Gastroesophageal sphincter (tissue), 4 donors: ENCODE results near the gene HMSD. TPM values are rescaled to one million over a fixed set of nuclear protein-coding genes. Genes with fewer than 3 reads are reported as not detected.

ENCODE experiments used
- ATAC-seq: fragments of 150-250 bp; one replicate; pipeline ENCODE4 v1.9.1; 2016; ENCODE audit warnings: mild to moderate bottlenecking, moderate library complexity
- H3K27ac ChIP-seq, 4 donors: fragments of 200-600 bp; sonication (generic) in 3 of 4; 1 replicate in 3 of 4; 2 replicates in 1 of 4; pipeline ENCODE4 v1.5.1; 2016 to 2019
- H3K27me3 ChIP-seq: fragments of 200-600 bp; sonication (generic); one replicate; pipeline ENCODE4 v1.5.1; 2019
- H3K36me3 ChIP-seq, 2 donors: fragments of 200-600 bp; sonication (generic); one replicate each; pipeline ENCODE4 v1.5.1; 2019; ENCODE audit warnings: control low read depth in 1 of 2
- H3K4me1 ChIP-seq, 3 donors: fragments of 200-600 bp; sonication (generic); 1 replicate in 2 of 3; 2 replicates in 1 of 3; pipeline ENCODE4 v1.5.1; 2016 to 2019; ENCODE audit warnings: control low read depth in 2 of 3
- H3K4me3 ChIP-seq, 2 donors: fragments of 200-600 bp; sonication (generic); one replicate each; pipeline ENCODE4 v1.5.1; 2019; ENCODE audit warnings: mild to moderate bottlenecking in 1 of 2, moderate library complexity in 1 of 2
- H3K9me3 ChIP-seq, 3 donors: fragments of 200-600 bp; sonication (generic); one replicate each; pipeline ENCODE4 v1.5.1; 2017 to 2019; ENCODE audit warnings: control low read depth in 2 of 3
- EP300 ChIP-seq: sonication (generic); formaldehyde crosslinking; IDR thresholded peaks from one replicate; pipeline ENCODE4 v1.6.1; 2017; ENCODE audit warnings: antibody characterized with exemption, mild to moderate bottlenecking
- POLR2A ChIP-seq, 2 donors: fragments of 450-650 bp; IDR thresholded peaks; one replicate each; pipeline ENCODE4 v1.6.1; 2017; ENCODE audit warnings: antibody characterized with exemption in 2 of 2, mild to moderate bottlenecking in 2 of 2, moderate library complexity in 1 of 2
- POLR2AphosphoS5 ChIP-seq: sonication (generic); formaldehyde crosslinking; IDR thresholded peaks from one replicate; pipeline ENCODE4 v1.6.1; 2017; ENCODE audit warnings: antibody characterized with exemption
- WGBS, 2 donors: methylation state at CpG; one replicate each; pipeline ENCODE4 v1.1.5; 2018; ENCODE audit warnings: low coverage in 1 of 2; 5-methylcytosine and 5-hydroxymethylcytosine counted together
- total RNA-seq, 4 donors: library from RNA; depleted of rRNA; stranded (reverse); fragments of >200 nt; gene quantifications; one replicate each; pipeline ENCODE4 v1.1.0, GENCODE V29; 2016
- TF ChIP-seq, protein P1 (sequence below), 4 experiments: fragments of 200-600 bp in 2 of 4; fragments of 450-650 bp in 2 of 4; sonication (generic) in 1 of 4; IDR thresholded peaks; one replicate each; pipeline ENCODE4 v1.5.1; 2017 to 2019; ENCODE audit warnings: antibody characterized with exemption in 4 of 4, mild to moderate bottlenecking in 2 of 4, moderate library complexity in 2 of 4

The HMSD gene
- total RNA-seq, 4 donors from 2014 or later, result not detected

DNA sequence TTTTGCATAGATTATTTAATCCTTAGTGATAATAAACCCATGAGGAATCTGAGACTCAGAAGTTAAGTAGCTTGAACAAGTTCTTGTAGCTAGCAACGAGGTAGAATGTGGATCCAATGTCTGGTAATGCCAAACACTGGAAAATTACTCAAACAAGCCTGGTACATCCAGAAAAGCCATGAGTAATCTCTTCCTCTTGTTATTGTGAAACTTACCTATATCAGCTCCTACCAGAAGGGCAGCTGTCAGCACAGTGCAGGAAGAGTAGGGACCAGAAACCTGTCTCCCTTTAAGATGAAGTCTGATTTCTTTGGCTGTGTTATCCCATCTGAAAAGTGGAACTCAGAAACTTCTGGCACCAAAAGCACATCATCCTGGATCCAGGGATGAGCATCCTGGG is 13.0 kb downstream of the HMSD start:
- Histone ChIP-seq H3K27me3 (peaks cover 31% of the 10 kb centered on the region), H3K4me1 (no peaks in the 10 kb centered on the region), H3K36me3 (no peaks in the 10 kb centered on the region), H3K4me3 (no peak overlapping the region), H3K9me3 (no peaks in the 10 kb centered on the region), H3K27ac (no peak overlapping the region)
- TF ChIP-seq, protein P1, sequence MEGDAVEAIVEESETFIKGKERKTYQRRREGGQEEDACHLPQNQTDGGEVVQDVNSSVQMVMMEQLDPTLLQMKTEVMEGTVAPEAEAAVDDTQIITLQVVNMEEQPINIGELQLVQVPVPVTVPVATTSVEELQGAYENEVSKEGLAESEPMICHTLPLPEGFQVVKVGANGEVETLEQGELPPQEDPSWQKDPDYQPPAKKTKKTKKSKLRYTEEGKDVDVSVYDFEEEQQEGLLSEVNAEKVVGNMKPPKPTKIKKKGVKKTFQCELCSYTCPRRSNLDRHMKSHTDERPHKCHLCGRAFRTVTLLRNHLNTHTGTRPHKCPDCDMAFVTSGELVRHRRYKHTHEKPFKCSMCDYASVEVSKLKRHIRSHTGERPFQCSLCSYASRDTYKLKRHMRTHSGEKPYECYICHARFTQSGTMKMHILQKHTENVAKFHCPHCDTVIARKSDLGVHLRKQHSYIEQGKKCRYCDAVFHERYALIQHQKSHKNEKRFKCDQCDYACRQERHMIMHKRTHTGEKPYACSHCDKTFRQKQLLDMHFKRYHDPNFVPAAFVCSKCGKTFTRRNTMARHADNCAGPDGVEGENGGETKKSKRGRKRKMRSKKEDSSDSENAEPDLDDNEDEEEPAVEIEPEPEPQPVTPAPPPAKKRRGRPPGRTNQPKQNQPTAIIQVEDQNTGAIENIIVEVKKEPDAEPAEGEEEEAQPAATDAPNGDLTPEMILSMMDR (IDR thresholded peaks at IDR 0.05), result no peak
- TF ChIP-seq EP300 (no peak), POLR2A (IDR thresholded peaks at IDR 0.05) (no peak), POLR2AphosphoS5 (no peak)
- 29% methylated on average over 1 of the region's 1 CpG; no CpG with 5 or more reads in 1 of the 2 donors for WGBS, 2 donors
- no peak for ATAC-seq

DNA sequence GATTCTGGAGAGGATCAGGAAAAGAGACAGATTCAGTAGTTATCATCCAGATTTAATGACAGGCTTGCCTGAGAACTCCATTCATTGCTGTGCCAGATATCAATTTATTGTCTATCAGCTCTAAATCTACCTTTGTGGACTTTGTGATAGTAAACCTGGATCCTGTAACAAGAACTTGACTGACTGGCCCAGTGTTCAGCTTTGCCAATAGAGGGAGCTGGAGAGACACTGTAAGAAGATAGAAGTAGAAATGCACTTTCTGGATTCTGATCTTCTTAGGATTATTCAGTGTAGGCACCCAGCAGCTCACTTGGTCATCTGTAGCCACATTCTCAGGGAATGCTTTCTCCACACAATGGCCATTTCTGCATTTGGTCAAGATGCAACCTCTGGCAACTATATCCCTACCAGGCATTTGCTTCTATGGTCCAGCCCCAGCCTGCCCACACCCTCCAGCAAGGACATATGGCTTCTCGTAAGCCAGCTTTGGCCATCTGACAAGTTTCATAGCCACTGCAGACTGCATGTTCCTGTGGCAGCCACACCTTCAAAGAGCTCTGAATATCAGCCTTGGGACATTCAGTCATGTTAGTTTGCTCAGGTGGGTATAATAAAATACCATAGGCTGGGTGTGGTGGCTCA is 14.6 kb downstream of the HMSD start:
- ATAC-seq, result peak; percentile 65

DNA sequence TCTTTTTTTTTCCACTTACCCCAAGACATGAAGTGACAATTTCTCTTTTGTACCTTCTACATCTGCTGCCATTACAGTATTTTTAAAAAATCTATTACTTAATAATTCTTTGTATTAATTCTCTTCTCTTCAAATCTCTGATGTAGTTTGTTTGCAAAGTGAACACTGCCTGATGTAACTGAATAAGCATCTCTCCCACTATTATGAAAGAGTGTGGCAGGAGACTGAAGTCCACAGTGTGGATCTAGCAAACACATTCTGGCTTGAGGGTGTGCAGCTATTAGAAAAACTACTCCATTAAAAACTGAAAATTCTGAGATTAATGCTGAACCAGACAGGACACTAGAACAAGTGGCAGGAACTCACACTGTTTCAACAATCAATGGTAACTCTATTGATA is 15.8 kb downstream of the HMSD start:
- Histone ChIP-seq H3K27ac (no peak overlapping the region), H3K36me3 (no peaks in the 10 kb centered on the region), H3K27me3 (peaks cover 19% of the 10 kb centered on the region), H3K4me3 (no peak overlapping the region), H3K9me3 (no peaks in the 10 kb centered on the region), H3K4me1 (peaks cover 0 to 8% (median 4%) of the 10 kb centered on the region in 3 donors)
- no peak for TF ChIP-seq POLR2AphosphoS5
- TF ChIP-seq POLR2A (IDR thresholded peaks at IDR 0.05), result no peak
- TF ChIP-seq, protein P1 (IDR thresholded peaks at IDR 0.05), result no peak
- TF ChIP-seq EP300, result no peak
- no peak for ATAC-seq

More for the DNA sequence above, 14.6 kb downstream of the HMSD start:
- no peaks in the 10 kb centered on the region for H3K9me3 ChIP-seq
- H3K27ac ChIP-seq, result no peak overlapping the region
- no peak overlapping the region for H3K4me3 ChIP-seq
- no peaks in the 10 kb centered on the region for H3K36me3 ChIP-seq
- WGBS, 2 donors, result 50 to 67% methylated on average over 1 of the region's 1 CpG
- H3K4me1 ChIP-seq, result no peaks in the 10 kb centered on the region
- H3K27me3 ChIP-seq, result peaks cover 29% of the 10 kb centered on the region
- no peak for TF ChIP-seq POLR2AphosphoS5
- TF ChIP-seq, protein P1 (IDR thresholded peaks at IDR 0.05), result peak; percentile 62 to 84 (median 72)
- no peak for TF ChIP-seq EP300
- TF ChIP-seq POLR2A (IDR thresholded peaks at IDR 0.05), result no peak

DNA sequence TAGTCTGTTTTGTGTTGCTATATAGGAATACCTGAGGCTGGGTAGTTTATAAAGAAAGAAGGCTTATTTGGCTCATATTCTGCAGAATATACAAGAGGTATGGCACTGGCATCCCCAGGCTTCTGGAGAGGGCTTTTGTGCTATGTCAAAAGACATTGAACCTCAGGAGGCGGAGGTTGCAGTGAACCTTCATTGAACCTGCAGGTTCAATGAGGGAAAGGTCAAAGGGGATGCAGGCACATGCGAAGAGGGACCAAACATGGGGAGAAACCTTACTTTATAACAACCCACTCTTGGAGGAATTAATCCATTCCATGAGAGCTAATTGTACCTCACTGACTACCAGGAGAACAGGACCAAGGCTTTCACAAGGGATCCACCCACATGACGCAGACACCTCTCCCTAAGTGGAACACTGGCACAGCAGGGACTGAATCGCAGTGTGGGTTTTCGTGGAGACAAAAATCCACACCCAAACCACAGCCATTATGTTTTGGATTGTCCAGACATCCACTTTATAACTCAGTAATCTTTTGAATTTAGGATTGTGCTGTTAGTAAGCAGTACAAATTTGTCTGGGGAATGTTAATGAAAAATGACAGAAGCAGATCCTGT is 16.7 kb downstream of the HMSD start:
- peaks cover 19% of the 10 kb centered on the region for H3K27me3 ChIP-seq
- no peaks in the 10 kb centered on the region for H3K9me3 ChIP-seq
- H3K27ac ChIP-seq, result no peak overlapping the region
- H3K4me1 ChIP-seq, result peaks cover 0 to 10% (median 4%) of the 10 kb centered on the region in 3 donors
- TF ChIP-seq POLR2AphosphoS5 (no peak), POLR2A (IDR thresholded peaks at IDR 0.05) (no peak), EP300 (no peak)
- TF ChIP-seq, protein P1 (IDR thresholded peaks at IDR 0.05), result no peak
- no peak overlapping the region for H3K4me3 ChIP-seq
- ATAC-seq, result no peak
- H3K36me3 ChIP-seq, result no peaks in the 10 kb centered on the region
- 81 to 83% methylated on average over 5 of the region's 5 CpGs for WGBS, 2 donors
